ENCODE data around the gene SPAG17. TPM values are rescaled to one million over a fixed set of nuclear protein-coding genes. Genes with fewer than 3 reads are reported as not detected.

Gene SPAG17
- total RNA-seq, 1 experiment from 2014 or later: not detected

GRCh38 chr1:118219438-118219837 lies 34.4 kb upstream of the SPAG17 start:
- ATAC-seq (no peak), DNase-seq (no peak)
- POLR2A ChIA-PET (ENCODE audit: unreplicated experiment): no interaction called here
- Histone ChIP-seq H3K4me3 (ENCODE audit: low read length) (no peak overlapping the region), H3K9me3 (ENCODE audit: low read length) (no peaks in the 10 kb centered on the region), H3K4me1 (ENCODE audit: insufficient read depth, low read length) (no peaks in the 10 kb centered on the region), H3K27ac (ENCODE audit: low read length) (no peak overlapping the region), H3K4me2 (ENCODE audit: low read length) (no peak overlapping the region), H3K9me2 (replicated peaks; ENCODE audit: low read length) (no peaks in the 10 kb centered on the region), H3K79me2 (ENCODE audit: low read length) (no peaks in the 10 kb centered on the region), H2AFZ (ENCODE audit: low read length) (no peak overlapping the region), H3F3A (ENCODE audit: low read length, unreplicated experiment) (no peaks in the 10 kb centered on the region), H3K9ac (ENCODE audit: low read length) (no peak overlapping the region), H3K36me3 (ENCODE audit: low read depth, low read length) (no peaks in the 10 kb centered on the region), H3K27me3 (ENCODE audit: low read length) (peaks cover 29% of the 10 kb centered on the region; the same call in 1 of the 2 replicates), H4K20me1 (ENCODE audit: low read length) (no peaks in the 10 kb centered on the region)
- TF ChIP-seq CTCF (conservative IDR thresholded peaks at IDR 0.05; ENCODE audit: low read depth, low read length): no peak
- TF ChIP-seq EZH2 (IDR thresholded peaks at IDR 0.05; ENCODE audit: low read length, unreplicated experiment): no peak
- TF ChIP-seq EZH2phosphoT487 (IDR thresholded peaks at IDR 0.05; ENCODE audit: borderline replicate concordance, low read length): no peak
- intact Hi-C loops (cut with micrococcal nuclease): no loop called here
- CTCF ChIA-PET: no interaction called here
- no TSS peak for BruUV-seq (replicated peaks)

- H3K36me3 ChIP-seq (ENCODE audit: low read depth, low read length): no peaks in the 10 kb centered on the region
- H3K4me3 ChIP-seq (ENCODE audit: low read length): no peak overlapping the region
- no peak overlapping the region for H3K27ac ChIP-seq (ENCODE audit: low read length)
- intact Hi-C loops (cut with micrococcal nuclease): no loop called here
- BruUV-seq (replicated peaks): no TSS peak
- TF ChIP-seq EZH2 (IDR thresholded peaks at IDR 0.05; ENCODE audit: low read length, unreplicated experiment) (no peak), CTCF (conservative IDR thresholded peaks at IDR 0.05; ENCODE audit: low read depth, low read length) (no peak), EZH2phosphoT487 (IDR thresholded peaks at IDR 0.05; ENCODE audit: borderline replicate concordance, low read length) (no peak)
- H3F3A ChIP-seq (ENCODE audit: low read length, unreplicated experiment): no peaks in the 10 kb centered on the region
- no peaks in the 10 kb centered on the region for H4K20me1 ChIP-seq (ENCODE audit: low read length)
- no peaks in the 10 kb centered on the region for H3K4me1 ChIP-seq (ENCODE audit: insufficient read depth, low read length)
- POLR2A ChIA-PET (ENCODE audit: unreplicated experiment): no interaction called here
- no peaks in the 10 kb centered on the region for H3K9me2 ChIP-seq (replicated peaks; ENCODE audit: low read length)
- peaks cover 33% of the 10 kb centered on the region; the same call in 1 of the 2 replicates for H3K27me3 ChIP-seq (ENCODE audit: low read length)
- no peak for DNase-seq
- no peak overlapping the region for H2AFZ ChIP-seq (ENCODE audit: low read length)
- H3K9me3 ChIP-seq (ENCODE audit: low read length): no peaks in the 10 kb centered on the region
- no peak for ATAC-seq
- no peak overlapping the region for H3K9ac ChIP-seq (ENCODE audit: low read length)
- CTCF ChIA-PET: no interaction called here
- H3K4me2 ChIP-seq (ENCODE audit: low read length): no peak overlapping the region
- no peaks in the 10 kb centered on the region for H3K79me2 ChIP-seq (ENCODE audit: low read length)
These were observed 32.3 kb upstream of the SPAG17 start for GRCh38 chr1:118217141-118217838.

GRCh38 chr1:118214866-118215265 lies 29.8 kb upstream of the SPAG17 start:
- no peak overlapping the region for H3K9ac ChIP-seq (ENCODE audit: low read length)
- intact Hi-C loops (cut with micrococcal nuclease): no loop called here
- CTCF ChIA-PET: no interaction called here

More at GRCh38 chr1:118214866-118215265, 29.8 kb upstream of the SPAG17 start:
- H3K79me2 ChIP-seq (ENCODE audit: low read length): no peaks in the 10 kb centered on the region
- DNase-seq (no peak), ATAC-seq (no peak)
- no peak overlapping the region for H3K4me3 ChIP-seq (ENCODE audit: low read length)
- TF ChIP-seq EZH2 (IDR thresholded peaks at IDR 0.05; ENCODE audit: low read length, unreplicated experiment) (no peak), EZH2phosphoT487 (IDR thresholded peaks at IDR 0.05; ENCODE audit: borderline replicate concordance, low read length) (no peak)
- H4K20me1 ChIP-seq (ENCODE audit: low read length): no peaks in the 10 kb centered on the region
- H3K9me2 ChIP-seq (replicated peaks; ENCODE audit: low read length): no peaks in the 10 kb centered on the region
- H2AFZ ChIP-seq (ENCODE audit: low read length): no peak overlapping the region
- H3K36me3 ChIP-seq (ENCODE audit: low read depth, low read length): no peaks in the 10 kb centered on the region
- H3K27me3 ChIP-seq (ENCODE audit: low read length): peaks cover 25% of the 10 kb centered on the region; the same call in 1 of the 2 replicates
- no peaks in the 10 kb centered on the region for H3K4me1 ChIP-seq (ENCODE audit: insufficient read depth, low read length)
- no peaks in the 10 kb centered on the region for H3K9me3 ChIP-seq (ENCODE audit: low read length)
- no peak overlapping the region for H3K4me2 ChIP-seq (ENCODE audit: low read length)
- no peaks in the 10 kb centered on the region for H3F3A ChIP-seq (ENCODE audit: low read length, unreplicated experiment)
- POLR2A ChIA-PET (ENCODE audit: unreplicated experiment): no interaction called here
- no TSS peak for BruUV-seq (replicated peaks)
- no peak overlapping the region for H3K27ac ChIP-seq (ENCODE audit: low read length)
